Activated CD4-positive, CD25-positive, alpha-beta regulatory T cell treated with anti-CD3 and anti-CD28 coated beads, Interleukin-2, amount 50 U/mL, for 16 hours (primary cell): Measurements from ENCODE around the gene UNC79.

Experiments used
- DNase-seq: peaks from one replicate; pipeline ENCODE4 v3.0.0-alpha.2; 2020; ENCODE audit warnings: low read depth, low spot score

Gene UNC79

GRCh38 chr14:93663317-93663716 lies 232.6 kb downstream of the UNC79 start:
- DNase-seq, result no peak

- no peak for DNase-seq
Observed at GRCh38 chr14:93665169-93665568, 234.4 kb downstream of the UNC79 start.

GRCh38 chr14:93669632-93670031 lies 238.9 kb downstream of the UNC79 start:
- no peak for DNase-seq

GRCh38 chr14:93674343-93674742 lies 243.6 kb downstream of the UNC79 start:
- DNase-seq, result no peak

- DNase-seq, result no peak
Observed at GRCh38 chr14:93675651-93676050, 244.9 kb downstream of the UNC79 start.

GRCh38 chr14:93676416-93676958 lies 245.7 kb downstream of the UNC79 start:
- DNase-seq, result no peak

- no peak for DNase-seq
Observed at GRCh38 chr14:93682459-93682858, 251.7 kb downstream of the UNC79 start.

- DNase-seq, result no peak
Observed at GRCh38 chr14:93683226-93683625, 252.5 kb downstream of the UNC79 start.

GRCh38 chr14:93685121-93685895 lies 254.6 kb downstream of the UNC79 start:
- DNase-seq, result no peak

- DNase-seq, result no peak
Observed at GRCh38 chr14:93686268-93686667, 255.5 kb downstream of the UNC79 start.

- DNase-seq, result no peak
Observed at GRCh38 chr14:93688239-93688666, 257.5 kb downstream of the UNC79 start.

GRCh38 chr14:93688820-93689219 lies 258.1 kb downstream of the UNC79 start:
- DNase-seq, result no peak

- DNase-seq, result no peak
Observed at GRCh38 chr14:93690146-93690545, 259.4 kb downstream of the UNC79 start.

- DNase-seq, result no peak
Observed at GRCh38 chr14:93691042-93691780, 260.5 kb downstream of the UNC79 start.

GRCh38 chr14:93693914-93694313 lies 263.2 kb downstream of the UNC79 start:
- DNase-seq, result no peak

- no peak for DNase-seq
Observed at GRCh38 chr14:93700928-93701327, 270.2 kb downstream of the UNC79 start.

GRCh38 chr14:93701562-93701961 lies 270.8 kb downstream of the UNC79 start:
- DNase-seq, result no peak

GRCh38 chr14:93702946-93703345 lies 272.2 kb downstream of the UNC79 start:
- no peak for DNase-seq

GRCh38 chr14:93703941-93704340 lies 273.2 kb downstream of the UNC79 start:
- DNase-seq, result no peak

- no peak for DNase-seq
Observed at GRCh38 chr14:93705513-93706156, 274.9 kb downstream of the UNC79 start.

GRCh38 chr14:93706360-93706955 lies 275.7 kb downstream of the UNC79 start:
- DNase-seq, result no peak

GRCh38 chr14:93707475-93707874 lies 276.7 kb downstream of the UNC79 start:
- DNase-seq, result no peak
